PC-3 (cell line): ENCODE results near the gene HECTD2.

Experiments used
- EZH2 ChIP-seq: fragments of 300-600 bp; sonication (generic); IDR thresholded peaks from one replicate; pipeline ENCODE4 v1.6.1; 2017; ENCODE audit warnings: antibody characterized with exemption, mild to moderate bottlenecking, low read length; ENCODE audit not compliant: unreplicated experiment
- TF ChIP-seq, protein P1 (sequence below): fragments of 300-600 bp; sonication (generic); conservative IDR thresholded peaks from 2 replicates; pipeline ENCODE4 v1.5.1; 2017; ENCODE audit warnings: antibody characterized with exemption, low read depth, mild to moderate bottlenecking, low read length

DNA sequence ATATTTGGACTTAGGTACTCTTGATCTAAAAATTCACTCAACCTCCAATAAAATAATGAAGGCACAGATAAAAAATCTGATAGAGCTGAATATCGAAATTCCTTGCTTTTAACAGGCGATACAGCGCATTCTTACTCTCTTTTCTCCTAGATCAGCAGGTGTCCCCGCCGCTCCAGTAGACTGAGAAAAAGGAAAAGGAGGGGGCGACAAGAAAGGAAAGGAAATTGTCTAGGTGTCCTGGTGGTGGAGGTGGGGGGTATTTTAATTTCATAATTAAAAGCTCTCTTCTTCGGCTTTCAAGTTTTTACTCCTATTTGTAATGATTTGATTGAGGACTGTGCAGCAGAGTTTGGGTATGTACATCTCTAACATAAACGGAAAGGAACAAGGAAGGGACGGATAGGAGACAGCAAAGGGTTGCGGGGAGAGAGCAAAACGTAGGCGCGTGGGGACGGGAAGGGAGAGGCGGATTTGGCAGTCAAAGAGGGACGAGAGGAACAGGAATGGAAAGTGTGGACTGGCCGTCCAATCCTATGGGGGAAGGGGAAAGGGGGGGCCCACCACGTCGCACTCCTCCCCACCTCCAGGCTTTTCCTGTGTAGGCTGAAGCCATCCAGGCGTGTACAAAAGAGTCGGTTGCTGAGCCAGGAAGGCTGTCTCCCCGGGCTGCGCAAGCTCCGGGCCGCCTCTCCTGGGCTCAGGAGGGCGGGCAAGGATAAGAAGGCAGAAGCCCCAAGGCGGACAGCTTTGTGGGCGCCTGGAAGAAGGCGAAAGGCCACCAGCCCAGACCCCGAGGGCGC lies 875 bp upstream of the HECTD2 start:
- TF ChIP-seq, protein P1, sequence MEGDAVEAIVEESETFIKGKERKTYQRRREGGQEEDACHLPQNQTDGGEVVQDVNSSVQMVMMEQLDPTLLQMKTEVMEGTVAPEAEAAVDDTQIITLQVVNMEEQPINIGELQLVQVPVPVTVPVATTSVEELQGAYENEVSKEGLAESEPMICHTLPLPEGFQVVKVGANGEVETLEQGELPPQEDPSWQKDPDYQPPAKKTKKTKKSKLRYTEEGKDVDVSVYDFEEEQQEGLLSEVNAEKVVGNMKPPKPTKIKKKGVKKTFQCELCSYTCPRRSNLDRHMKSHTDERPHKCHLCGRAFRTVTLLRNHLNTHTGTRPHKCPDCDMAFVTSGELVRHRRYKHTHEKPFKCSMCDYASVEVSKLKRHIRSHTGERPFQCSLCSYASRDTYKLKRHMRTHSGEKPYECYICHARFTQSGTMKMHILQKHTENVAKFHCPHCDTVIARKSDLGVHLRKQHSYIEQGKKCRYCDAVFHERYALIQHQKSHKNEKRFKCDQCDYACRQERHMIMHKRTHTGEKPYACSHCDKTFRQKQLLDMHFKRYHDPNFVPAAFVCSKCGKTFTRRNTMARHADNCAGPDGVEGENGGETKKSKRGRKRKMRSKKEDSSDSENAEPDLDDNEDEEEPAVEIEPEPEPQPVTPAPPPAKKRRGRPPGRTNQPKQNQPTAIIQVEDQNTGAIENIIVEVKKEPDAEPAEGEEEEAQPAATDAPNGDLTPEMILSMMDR = no peak
- no peak for TF ChIP-seq EZH2
